CMK (cell line): ENCODE results near the gene KLF2.

ENCODE experiments used
- DNase-seq: peaks from one replicate; pipeline ENCODE4 v3.0.0-alpha.2; 2010; ENCODE audit warnings: low read depth

Gene KLF2

GRCh38 chr19:16308081-16308480, 16.5 kb upstream of the KLF2 start:
- DNase-seq, result no peak

GRCh38 chr19:16309643-16310042, 15.0 kb upstream of the KLF2 start:
- DNase-seq, result no peak

- DNase-seq, result peak; percentile 95
Observed at GRCh38 chr19:16315825-16316505, 8.7 kb upstream of the KLF2 start.

GRCh38 chr19:16316506-16316882, 8.1 kb upstream of the KLF2 start:
- DNase-seq, result no peak

- DNase-seq, result no peak
Observed at GRCh38 chr19:16319481-16319880, 5.1 kb upstream of the KLF2 start.

- no peak for DNase-seq
Observed at GRCh38 chr19:16320987-16321386, 3.6 kb upstream of the KLF2 start.

GRCh38 chr19:16325161-16325527, 518 bp downstream of the KLF2 start:
- no peak for DNase-seq

GRCh38 chr19:16325641-16326400, 1.2 kb downstream of the KLF2 start:
- DNase-seq, result no peak

- no peak for DNase-seq
Observed at GRCh38 chr19:16326401-16327168, 2.0 kb downstream of the KLF2 start.

- no peak for DNase-seq
Observed at GRCh38 chr19:16327169-16327475, 2.5 kb downstream of the KLF2 start.

- no peak for DNase-seq
Observed at GRCh38 chr19:16327501-16327900, 2.9 kb downstream of the KLF2 start.

- DNase-seq, result no peak
Observed at GRCh38 chr19:16327911-16328823, 3.5 kb downstream of the KLF2 start.

GRCh38 chr19:16328824-16329482, 4.3 kb downstream of the KLF2 start:
- no peak for DNase-seq

- DNase-seq, result no peak
Observed at GRCh38 chr19:16330368-16330801, 5.8 kb downstream of the KLF2 start.

- no peak for DNase-seq
Observed at GRCh38 chr19:16330806-16331690, 6.4 kb downstream of the KLF2 start.

GRCh38 chr19:16333001-16333586, 8.5 kb downstream of the KLF2 start:
- no peak for DNase-seq

- DNase-seq, result no peak
Observed at GRCh38 chr19:16334411-16334810, 9.8 kb downstream of the KLF2 start.

- DNase-seq, result no peak
Observed at GRCh38 chr19:16335226-16335625, 10.6 kb downstream of the KLF2 start.

GRCh38 chr19:16336571-16336970, 11.9 kb downstream of the KLF2 start:
- no peak for DNase-seq

- no peak for DNase-seq
Observed at GRCh38 chr19:16337809-16338469, 13.3 kb downstream of the KLF2 start.
